ENCODE results near the gene GJD4.

GRCh38 chr10:35573796-35574195 is 31.3 kb upstream of the GJD4 start:
- TF ChIP-seq CTCF (IDR thresholded peaks at IDR 0.05 in 8 of 11, conservative IDR thresholded peaks at IDR 0.05 in 3 of 11) (no peak), POLR2AphosphoS5 (IDR thresholded peaks at IDR 0.05) (no peak)
